Rectal smooth muscle tissue (tissue), 1 donor: Measurements from ENCODE around the gene OR6S1.
A peak's percentile ranks its signal among the peaks of the same experiment; 100 is the strongest.
"Not testable (repeated sequence)": the region's sequence is repeated elsewhere in the genome, so short reads cannot be mapped to it uniquely, and the experiment has no call there.

Experiments
- H3K27ac ChIP-seq: one replicate; pipeline ENCODE4 v1.7.0; 2013; ENCODE audit warnings: low read depth, low read length, inconsistent platforms
- H3K27me3 ChIP-seq: one replicate; pipeline ENCODE4 v1.7.0; 2013; ENCODE audit warnings: low read length; ENCODE audit not compliant: control insufficient read depth, insufficient read depth
- H3K36me3 ChIP-seq: one replicate; pipeline ENCODE4 v1.7.0; 2013; ENCODE audit warnings: low read length; ENCODE audit not compliant: control insufficient read depth, insufficient read depth
- H3K4me1 ChIP-seq: one replicate; pipeline ENCODE4 v1.7.0; 2013; ENCODE audit warnings: low read length; ENCODE audit not compliant: control insufficient read depth, insufficient read depth
- H3K4me3 ChIP-seq: one replicate; pipeline ENCODE4 v1.7.0; 2013; ENCODE audit warnings: low read length
- H3K9ac ChIP-seq: one replicate; pipeline ENCODE4 v1.7.0; 2013; ENCODE audit warnings: low read length

The OR6S1 gene

DNA sequence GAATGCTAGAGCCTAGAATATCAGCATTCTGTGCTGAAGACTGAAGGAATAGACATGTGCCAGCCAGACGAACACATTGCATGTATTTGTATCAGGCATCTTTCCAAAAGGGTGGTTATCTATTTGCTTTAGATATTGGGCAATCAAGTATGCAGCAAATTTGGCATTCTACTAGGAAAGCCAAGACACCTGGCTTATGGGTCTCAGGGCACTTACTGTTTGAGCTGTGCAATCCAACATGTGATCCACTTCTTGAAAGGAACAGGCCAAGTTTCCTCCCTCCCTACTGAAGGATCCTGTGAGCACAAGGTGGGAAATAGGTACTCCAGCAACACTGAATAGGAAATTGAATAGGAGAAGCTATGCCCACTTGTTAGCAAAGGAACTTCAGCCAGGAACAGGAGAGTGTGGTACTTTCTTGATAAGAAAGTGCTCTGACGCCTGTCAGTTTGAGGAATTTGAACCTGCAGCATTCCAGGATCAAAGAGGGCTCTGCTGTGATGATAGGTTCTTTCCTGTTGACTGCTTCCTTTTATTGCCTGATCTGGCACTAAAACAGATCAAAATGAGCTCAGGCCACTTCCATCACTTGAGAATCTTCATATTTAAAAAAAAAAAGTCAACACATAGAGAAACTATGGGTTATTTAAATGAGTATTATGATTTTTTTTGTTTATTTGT lies 20.6 kb downstream of the OR6S1 start:
- no peaks in the 10 kb centered on the region for H3K27me3 ChIP-seq
- no peak overlapping the region for H3K4me3 ChIP-seq
- H3K4me1 ChIP-seq: no peaks in the 10 kb centered on the region
- H3K27ac ChIP-seq: no peak overlapping the region
- H3K36me3 ChIP-seq: no peaks in the 10 kb centered on the region
- no peak overlapping the region for H3K9ac ChIP-seq

DNA sequence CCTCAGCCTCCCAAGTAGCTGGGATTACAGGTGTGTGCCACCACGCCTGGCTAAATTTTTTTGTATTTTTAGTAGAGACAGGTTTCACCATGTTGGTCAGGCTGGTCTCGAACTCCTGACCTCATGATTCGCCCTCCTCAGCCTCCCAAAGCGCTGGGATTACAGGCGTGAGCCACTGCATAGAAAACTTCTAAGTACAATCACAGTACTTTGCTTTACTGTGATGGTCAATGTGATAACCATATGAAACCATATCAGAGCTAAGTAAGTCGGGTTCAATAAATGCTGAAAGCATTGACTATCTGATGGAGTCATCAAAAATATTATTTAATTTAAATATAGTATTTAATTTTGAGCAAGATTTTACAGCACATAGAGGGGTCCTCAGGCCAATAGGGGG lies 21.8 kb downstream of the OR6S1 start:
- not testable (repeated sequence) for H3K36me3 ChIP-seq, H3K9ac ChIP-seq, H3K4me1 ChIP-seq, H3K27me3 ChIP-seq, H3K4me3 ChIP-seq, H3K27ac ChIP-seq

DNA sequence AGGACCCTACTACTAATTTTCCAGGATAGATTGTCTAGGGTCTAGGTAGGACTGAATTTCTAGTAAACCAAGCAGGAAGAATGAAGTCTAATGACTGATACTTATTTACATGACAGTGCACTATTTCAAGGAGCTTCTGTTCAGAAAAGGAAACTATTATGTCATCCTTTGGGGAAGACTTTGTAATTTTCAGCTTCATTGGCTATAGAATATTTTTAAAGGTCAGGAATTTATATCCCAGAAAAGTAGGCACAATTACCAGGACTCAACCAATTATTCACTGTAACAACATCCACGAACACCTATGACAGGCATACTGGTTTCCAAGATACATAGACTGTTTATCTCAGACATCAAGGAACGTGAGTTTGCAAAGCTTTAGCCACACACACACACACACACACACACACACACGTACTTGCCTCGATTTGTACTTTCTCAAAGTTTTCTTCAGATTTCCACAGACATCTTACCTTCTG lies 23.2 kb downstream of the OR6S1 start:
- Histone ChIP-seq H3K9ac (no peak overlapping the region), H3K27ac (no peak overlapping the region), H3K4me1 (peaks cover 2% of the 10 kb centered on the region), H3K4me3 (no peak overlapping the region), H3K36me3 (no peaks in the 10 kb centered on the region), H3K27me3 (no peaks in the 10 kb centered on the region)

DNA sequence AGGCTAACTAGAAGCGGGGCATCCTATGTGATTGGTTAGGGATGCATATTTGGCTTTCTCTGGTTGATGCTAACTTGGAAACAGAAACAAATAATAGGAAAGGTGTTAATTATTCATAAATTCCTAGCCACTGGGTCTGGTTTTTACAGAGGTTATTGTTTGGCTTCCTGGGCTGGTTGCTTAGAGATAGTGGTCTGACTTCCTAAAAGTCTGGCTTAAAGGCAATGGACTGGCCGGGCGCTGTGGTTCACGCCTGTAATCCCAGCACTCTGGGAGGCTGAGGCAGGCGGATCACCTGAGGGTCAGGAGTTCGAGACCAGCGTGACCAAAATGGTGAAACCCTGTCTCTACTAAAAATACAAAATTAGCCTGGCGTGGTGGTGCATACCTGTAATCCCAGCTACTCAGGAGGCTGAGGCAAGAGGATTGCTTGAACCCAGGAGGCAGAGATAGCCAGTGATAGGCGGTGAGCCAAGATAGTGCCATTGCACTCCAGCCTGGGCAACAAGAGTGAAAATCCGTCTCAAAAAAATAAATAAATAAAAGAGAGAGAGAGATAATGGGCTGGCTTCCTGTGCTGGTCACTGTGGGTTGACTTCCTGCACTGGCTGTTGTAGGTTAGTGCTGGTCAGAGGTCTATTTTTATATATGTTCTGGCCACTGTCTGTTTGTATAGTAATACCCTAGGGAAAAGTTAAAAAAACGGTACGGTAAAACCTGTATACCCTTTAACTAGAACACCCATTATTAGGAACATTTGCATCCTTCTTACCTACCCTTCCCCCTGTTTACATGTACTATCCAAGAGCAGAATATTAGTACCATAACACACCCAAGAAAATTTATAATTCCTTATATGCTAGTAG lies 24.1 kb downstream of the OR6S1 start:
- Histone ChIP-seq H3K27ac (no peak overlapping the region), H3K4me1 (peaks cover 4% of the 10 kb centered on the region), H3K9ac (no peak overlapping the region), H3K27me3 (no peaks in the 10 kb centered on the region), H3K4me3 (no peak overlapping the region), H3K36me3 (no peaks in the 10 kb centered on the region)

DNA sequence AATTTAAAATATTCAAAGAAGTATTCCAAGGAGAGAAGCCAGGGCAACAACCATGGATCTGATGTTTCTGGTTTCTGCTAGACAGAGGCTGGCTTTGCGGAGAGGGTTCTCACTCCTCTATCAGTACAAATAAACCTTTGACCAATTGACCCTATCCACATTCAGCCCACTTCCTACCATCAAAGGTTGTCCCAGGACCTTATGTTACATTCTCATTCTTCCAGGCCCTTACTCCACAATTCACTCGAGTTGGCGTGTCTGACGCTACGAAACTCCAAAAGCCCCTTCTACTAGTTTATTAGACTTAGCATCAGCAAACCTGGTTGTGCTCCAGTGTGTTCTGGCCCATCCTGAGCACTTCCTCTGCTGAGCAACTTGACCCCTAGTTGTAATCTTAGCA lies 25.5 kb downstream of the OR6S1 start:
- Histone ChIP-seq H3K36me3 (no peaks in the 10 kb centered on the region), H3K4me1 (peaks cover 4% of the 10 kb centered on the region), H3K4me3 (no peak overlapping the region), H3K27ac (no peak overlapping the region), H3K27me3 (no peaks in the 10 kb centered on the region), H3K9ac (no peak overlapping the region)

DNA sequence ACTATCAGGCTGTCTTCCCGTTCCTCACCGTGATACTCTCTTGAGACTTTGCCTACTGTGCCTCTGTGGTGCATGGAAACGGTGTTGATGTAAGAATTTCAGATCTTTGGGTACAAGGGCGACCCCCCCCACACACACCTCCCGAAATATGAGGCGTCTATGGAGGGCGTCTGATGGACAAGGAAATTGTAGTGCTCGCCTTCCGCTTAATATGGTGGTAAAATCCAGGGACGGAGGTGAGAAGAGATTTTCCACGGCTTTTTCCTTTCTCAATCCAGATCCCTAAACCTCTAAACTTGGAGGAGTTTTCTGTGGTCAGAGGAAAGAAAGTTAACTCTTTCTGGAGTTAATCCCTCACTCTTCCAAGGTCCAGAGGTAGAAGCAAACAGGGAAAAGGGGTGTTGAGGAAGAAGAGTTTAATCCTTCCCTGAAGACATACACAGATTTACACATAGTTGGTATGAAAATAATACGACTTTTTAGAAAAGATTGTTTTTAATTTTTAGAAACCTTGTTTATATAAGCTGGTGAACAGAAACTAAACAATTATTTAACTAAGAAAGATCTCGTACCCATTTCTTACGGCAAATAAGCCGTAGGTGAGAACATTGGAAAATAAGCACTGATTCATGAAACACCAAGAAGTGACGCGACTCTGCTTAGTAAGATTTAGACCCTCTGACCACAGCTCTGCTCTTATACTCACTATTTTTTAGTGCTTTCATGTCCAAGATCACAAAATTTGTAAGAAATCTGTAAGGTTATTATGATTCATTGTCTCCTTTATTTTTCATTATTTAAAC lies 27.3 kb downstream of the OR6S1 start:
- peak overlapping the region; percentile 88 for H3K4me3 ChIP-seq
- peak overlapping the region; percentile 70 for H3K27ac ChIP-seq
- H3K27me3 ChIP-seq: no peaks in the 10 kb centered on the region
- H3K4me1 ChIP-seq: peaks cover 4% of the 10 kb centered on the region
- H3K36me3 ChIP-seq: no peaks in the 10 kb centered on the region
- H3K9ac ChIP-seq: peak overlapping the region; percentile 43

DNA sequence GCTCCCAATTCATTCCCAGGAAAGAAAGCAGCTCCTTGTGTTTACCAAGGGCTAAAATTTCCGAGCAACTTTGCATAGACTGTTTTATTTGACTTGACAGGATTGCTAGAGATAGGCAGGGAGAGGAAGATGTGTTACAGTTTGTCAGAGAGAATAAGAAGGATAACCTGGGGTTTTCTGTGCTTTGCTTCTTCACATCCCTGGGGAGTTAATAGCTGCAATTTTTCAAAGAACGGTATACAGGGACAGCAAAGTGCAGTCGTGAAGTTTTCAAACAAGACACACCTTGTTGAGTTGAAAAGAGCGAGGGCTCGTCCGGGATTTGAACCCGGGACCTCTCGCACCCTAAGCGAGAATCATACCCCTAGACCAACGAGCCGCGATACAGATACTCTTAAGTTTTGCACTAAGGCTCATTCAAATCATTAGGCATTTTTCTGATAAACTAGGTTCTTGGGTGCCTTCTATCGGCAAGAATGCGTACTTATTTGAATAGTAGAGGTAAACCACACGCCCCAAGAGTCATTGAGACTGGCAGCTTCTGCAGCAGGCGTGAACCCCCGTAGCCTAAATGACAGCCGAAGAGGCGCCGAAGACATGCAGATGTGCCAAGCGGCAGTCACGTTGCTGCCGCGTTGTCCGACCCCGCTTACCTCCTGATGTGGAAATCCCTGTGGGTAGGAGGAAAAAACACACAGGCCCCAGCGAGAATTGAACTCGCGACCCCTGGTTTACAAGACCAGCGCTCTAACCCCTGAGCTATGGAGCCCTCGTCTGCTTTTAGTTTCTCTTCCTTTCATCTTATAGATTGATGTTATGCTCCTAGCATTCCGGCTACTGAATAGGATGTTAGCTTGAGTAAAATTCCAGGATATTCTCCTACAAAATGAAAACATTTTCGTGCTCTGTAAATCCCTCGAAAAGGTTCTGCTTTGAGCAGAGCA lies 28.1 kb downstream of the OR6S1 start:
- no peaks in the 10 kb centered on the region for H3K27me3 ChIP-seq
- H3K9ac ChIP-seq: peak overlapping the region; percentile 43
- peaks cover 4% of the 10 kb centered on the region for H3K4me1 ChIP-seq
- no peaks in the 10 kb centered on the region for H3K36me3 ChIP-seq
- H3K27ac ChIP-seq: peak overlapping the region; percentile 70
- peak overlapping the region; percentile 88 for H3K4me3 ChIP-seq

DNA sequence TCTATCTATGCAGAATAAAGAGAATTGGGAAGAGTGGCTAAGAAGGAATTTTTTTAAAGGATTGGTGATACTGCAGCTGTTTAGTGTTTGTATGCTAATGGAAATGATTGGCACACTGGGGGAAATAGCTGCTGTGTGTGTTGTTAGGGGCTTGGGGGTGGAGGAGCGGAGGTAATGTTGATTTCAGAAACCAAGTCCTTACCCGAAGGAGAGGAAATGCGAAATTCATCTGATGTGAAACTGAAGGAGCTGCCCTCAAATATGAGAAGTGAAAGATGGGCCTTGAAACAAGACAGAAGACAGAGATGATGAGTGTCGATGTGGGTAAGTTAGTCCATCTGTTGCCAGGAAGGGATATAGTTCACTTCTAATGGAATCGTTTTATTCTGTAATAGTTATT lies 29.1 kb downstream of the OR6S1 start:
- H3K36me3 ChIP-seq: no peaks in the 10 kb centered on the region
- H3K4me3 ChIP-seq: no peak overlapping the region
- no peaks in the 10 kb centered on the region for H3K27me3 ChIP-seq
- H3K9ac ChIP-seq: no peak overlapping the region
- peak overlapping the region; percentile 1 for H3K27ac ChIP-seq
- peaks cover 4% of the 10 kb centered on the region for H3K4me1 ChIP-seq

DNA sequence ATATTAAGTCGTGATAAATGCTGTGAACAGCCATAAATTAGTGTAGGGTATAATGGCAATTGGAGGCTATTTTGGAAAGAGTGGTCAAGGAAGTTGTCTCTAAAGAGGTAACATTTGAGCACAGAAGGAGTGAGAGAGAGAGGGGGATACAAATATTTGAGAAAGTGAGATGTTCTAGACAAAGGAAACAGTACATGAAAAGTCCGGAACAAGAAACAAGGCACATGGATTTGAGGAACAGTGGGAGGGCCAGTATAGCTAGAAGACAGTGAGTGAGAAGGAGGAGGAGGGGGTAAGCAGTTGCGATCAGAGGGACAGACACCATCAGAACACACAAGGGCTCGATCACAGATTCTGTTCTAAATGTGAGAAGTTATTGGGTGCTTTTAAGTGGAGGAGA lies 30.2 kb downstream of the OR6S1 start:
- H3K4me1 ChIP-seq: peaks cover 4% of the 10 kb centered on the region
- no peaks in the 10 kb centered on the region for H3K36me3 ChIP-seq
- no peak overlapping the region for H3K4me3 ChIP-seq
- H3K9ac ChIP-seq: no peak overlapping the region
- no peaks in the 10 kb centered on the region for H3K27me3 ChIP-seq
- no peak overlapping the region for H3K27ac ChIP-seq

DNA sequence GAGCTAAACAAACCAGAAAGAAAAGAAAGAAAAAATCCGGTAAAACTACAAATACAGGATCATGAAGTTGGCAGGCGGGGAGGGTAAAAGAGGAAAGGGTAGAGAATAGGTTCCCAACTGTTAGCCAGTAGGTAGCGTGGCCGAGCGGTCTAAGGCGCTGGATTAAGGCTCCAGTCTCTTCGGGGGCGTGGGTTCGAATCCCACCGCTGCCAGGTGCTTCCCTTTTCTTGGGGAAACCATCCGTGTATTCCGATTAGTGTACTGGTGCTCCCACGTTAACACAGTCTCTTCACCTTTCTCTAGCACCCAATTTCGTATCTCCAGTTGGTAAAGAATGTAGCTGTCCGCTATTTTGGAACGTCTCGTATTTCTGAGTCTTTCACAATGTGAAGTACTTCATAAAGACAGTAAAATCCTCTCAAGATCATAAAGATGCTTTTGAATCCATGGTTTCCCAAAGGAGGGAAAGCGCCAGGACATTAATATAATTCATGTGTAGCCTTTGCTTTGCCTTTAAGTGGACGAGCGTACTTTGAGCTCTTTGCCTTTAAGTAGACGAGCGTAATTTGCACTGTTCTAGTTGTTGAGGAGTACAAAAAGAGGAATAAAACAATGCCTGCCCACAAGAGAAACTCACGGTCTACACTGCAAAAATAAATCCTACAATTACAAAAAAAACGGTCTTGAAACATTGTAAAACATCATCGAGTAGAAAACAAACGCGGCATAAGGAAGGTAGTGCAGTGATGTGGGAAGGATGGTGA lies 31.3 kb downstream of the OR6S1 start:
- Histone ChIP-seq H3K36me3 (no peaks in the 10 kb centered on the region), H3K27me3 (no peaks in the 10 kb centered on the region), H3K27ac (peak overlapping the region; percentile 1), H3K9ac (peak overlapping the region; percentile 22), H3K4me1 (peaks cover 4% of the 10 kb centered on the region), H3K4me3 (peak overlapping the region; percentile 90)
